ENCODE data around the gene FARS2. TPM values are rescaled to one million over a fixed set of nuclear protein-coding genes. Genes with fewer than 3 reads are reported as not detected.
A peak's percentile ranks its signal among the peaks of the same experiment; 100 is the strongest.

The FARS2 gene
- total RNA-seq, 1 donor from 2014 or later: 22.0 TPM

GRCh38 chr6:5662797-5663196 is 401.5 kb downstream of the FARS2 start:
- no peak for DNase-seq (ENCODE audit: low read depth in 2 of 2)

- DNase-seq (ENCODE audit: low read depth in 2 of 2): no peak
Measured at GRCh38 chr6:5663259-5663658, 401.9 kb downstream of the FARS2 start.

DNA sequence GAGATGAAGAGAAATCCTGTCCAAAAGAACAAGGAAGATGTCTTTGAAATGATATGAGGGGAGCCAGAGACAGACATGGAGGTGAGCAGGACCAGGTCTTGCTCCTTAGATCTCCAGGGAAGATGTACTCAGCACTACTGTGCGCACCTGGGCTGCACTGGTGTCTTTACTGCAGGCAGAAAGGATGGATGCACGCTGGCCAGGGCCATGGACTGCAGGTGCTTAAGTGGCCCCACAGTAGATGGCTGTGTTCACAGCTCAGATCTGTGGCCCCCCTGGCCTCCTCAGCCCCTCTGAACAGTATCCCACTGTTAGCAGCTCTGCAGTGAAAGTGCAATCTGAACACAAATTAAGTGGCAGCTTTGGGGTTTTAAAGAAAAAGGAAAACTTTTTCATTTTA is 402.4 kb downstream of the FARS2 start:
- DNase-seq (ENCODE audit: low read depth in 2 of 2): no peak

- no peak for DNase-seq (ENCODE audit: low read depth in 2 of 2)
Measured at GRCh38 chr6:5664149-5664548, 402.8 kb downstream of the FARS2 start.

- no peak for DNase-seq (ENCODE audit: low read depth in 2 of 2)
Measured at GRCh38 chr6:5665173-5665572, 403.9 kb downstream of the FARS2 start.

GRCh38 chr6:5665667-5666066 is 404.4 kb downstream of the FARS2 start:
- DNase-seq (ENCODE audit: low read depth in 2 of 2): no peak

- no peak for DNase-seq (ENCODE audit: low read depth in 2 of 2)
Measured at GRCh38 chr6:5666695-5667094, 405.4 kb downstream of the FARS2 start.

DNA sequence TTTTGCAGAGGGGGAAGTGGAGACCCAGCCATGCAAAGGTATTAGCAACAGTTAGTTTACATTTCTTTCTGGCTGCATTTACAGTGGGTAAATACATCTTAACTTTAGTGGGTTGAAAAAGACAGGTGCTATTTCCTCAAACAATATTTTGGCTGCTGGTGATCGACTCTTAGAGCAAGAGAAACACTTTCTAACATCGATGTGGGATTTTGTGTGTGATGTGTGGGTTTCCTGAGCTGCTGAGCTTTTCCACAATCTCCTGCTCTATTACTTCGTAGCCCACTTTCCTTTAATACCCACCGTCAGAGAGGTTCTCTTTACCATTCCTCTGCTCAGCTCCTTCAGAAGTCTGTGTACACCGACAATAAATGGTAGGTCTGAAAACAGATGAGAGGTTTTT is 406.4 kb downstream of the FARS2 start:
- no peak for DNase-seq (ENCODE audit: low read depth in 2 of 2)

DNA sequence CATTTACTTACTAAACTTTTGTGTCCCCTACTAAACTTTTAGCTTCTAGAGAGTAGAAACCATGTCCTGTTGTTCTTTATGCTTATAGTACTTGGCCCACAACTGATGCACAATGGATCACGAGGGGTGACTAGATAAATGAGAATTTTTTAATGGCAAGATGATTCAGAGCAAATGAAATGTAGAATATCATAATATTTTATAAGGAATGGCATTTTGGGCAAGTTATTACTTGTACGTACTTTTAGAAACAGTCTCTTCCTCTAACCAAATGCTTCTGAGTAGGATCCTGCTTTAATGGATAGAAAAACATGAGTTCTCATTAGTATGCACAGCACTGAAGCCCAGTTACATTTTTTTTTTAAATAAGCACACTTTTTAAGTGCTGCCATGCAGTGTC is 409.1 kb downstream of the FARS2 start:
- DNase-seq (ENCODE audit: low read depth in 2 of 2): no peak

DNA sequence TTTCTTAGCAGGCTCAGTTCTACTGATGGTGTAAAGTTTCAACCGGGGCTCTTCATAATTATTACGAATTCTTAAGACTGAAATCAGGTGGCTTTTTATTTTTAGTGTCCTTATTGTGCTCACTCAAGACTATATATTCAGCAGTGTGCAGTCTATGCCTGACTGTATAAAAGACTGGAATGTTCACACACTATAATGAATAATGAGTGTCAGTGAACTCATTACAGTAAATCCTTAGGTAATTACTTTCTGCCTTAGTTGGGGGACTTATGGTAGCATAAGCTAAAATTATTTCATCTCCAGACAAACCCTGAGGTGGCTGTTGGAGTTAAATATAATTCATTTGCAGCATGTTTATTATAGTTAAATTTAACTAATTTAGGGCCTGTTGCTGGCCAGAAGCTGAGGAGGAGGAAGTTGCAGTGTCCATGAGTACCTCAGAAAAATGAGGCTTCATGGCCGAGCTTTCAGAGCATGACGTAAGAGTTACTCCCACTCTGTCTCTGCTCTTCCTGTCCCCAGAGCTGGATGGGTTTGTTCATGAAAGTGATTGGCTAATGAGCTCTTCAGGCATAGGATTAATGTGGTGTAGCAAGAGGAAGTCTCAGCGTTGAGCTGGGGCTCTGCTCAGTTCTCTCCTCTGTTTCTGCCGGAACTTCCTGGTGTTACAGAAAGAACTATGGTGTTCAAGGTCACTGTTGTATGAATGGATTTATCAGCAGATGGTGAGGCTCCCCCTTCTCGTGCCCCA is 409.7 kb downstream of the FARS2 start:
- peak in 1 of 2 donors; percentile 45 for DNase-seq (ENCODE audit: low read depth in 2 of 2)

- DNase-seq (ENCODE audit: low read depth in 2 of 2): no peak
Measured at GRCh38 chr6:5671601-5672559, 410.6 kb downstream of the FARS2 start.

DNA sequence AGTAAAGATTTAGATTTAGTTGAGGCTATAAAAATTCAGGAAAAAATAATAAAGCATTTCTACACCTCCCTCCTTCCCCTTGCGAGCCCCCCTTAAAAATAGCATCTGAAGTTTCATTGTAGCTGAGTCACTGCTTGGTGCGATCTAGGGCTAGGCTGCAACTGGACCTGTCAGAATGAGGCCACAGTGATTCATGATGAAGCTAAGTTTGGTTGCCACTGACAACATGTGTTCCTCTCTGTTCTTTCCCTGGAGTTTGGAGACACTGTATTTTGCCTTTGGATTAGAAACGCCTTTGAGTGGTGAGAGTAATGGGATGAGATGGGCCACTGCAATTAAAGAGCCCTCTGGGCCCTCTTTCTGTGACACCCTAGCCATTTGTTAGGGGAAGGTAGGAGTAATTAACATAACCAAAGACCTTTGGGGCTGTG is 411.3 kb downstream of the FARS2 start:
- peak in 1 of 2 donors; percentile 80 for DNase-seq (ENCODE audit: low read depth in 2 of 2)

- DNase-seq (ENCODE audit: low read depth in 2 of 2): no peak
Measured at GRCh38 chr6:5673019-5673790, 411.9 kb downstream of the FARS2 start.

DNA sequence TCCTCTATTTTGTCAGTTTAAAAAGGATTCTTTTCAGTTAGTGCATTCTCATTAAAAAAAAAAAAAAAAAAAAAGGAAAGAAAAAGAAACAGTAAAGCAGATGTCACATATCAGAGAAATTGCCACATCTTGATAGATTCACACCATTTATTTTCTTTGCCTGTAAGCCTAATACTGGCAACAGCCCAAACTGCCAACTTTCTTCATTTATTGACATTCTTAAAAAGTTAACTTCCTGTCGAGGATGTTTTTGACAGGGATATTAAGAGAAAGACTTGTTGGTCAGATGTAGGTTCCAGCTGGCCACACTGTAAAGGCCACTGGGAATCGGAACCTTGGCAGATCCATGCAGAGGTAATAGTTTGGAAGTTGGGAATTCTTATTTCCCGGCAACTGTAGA is 412.8 kb downstream of the FARS2 start:
- peak in 1 of 2 donors; percentile 41 for DNase-seq (ENCODE audit: low read depth in 2 of 2)

GRCh38 chr6:5674721-5675120 is 413.4 kb downstream of the FARS2 start:
- no peak for DNase-seq (ENCODE audit: low read depth in 2 of 2)

DNA sequence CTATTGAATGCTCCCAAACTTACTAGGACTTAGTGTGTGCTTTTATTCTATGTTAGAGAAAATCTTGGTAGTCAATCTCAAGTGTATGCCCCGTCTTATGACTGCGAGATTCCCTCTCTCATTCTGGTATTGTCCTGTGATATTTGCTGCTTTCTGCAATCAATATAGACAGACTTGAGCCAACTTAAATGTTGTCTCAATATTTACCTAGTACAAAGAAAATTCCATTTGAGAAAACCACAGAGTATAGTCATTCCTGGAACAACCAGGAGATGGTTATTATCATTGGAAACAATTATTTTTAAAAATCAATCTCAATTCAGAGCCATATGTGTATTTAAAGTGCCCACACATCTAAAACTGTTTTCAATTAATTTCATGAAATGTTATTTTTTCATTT is 415.4 kb downstream of the FARS2 start:
- DNase-seq (ENCODE audit: low read depth in 2 of 2): no peak

- no peak for DNase-seq (ENCODE audit: low read depth in 2 of 2)
Measured at GRCh38 chr6:5677219-5678000, 416.1 kb downstream of the FARS2 start.

DNA sequence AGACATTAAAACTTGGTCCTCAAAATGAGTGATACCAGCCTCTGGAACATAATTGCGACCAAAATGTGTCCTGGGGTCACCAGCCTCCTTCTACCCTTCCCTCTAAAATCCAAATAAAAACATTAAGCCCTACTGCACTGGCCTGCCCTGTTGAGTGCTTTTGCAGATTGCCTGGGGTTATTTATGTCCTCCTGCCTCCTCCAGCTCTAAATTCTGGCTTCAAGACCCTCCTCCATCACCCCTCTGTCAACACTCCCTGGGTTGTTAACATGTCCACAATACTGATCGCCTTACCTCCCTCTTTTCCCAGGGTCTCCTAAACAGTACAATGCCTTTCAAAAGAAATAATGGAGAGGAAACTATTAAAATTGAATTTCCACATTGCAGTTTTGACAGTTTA is 418.0 kb downstream of the FARS2 start:
- DNase-seq (ENCODE audit: low read depth in 2 of 2): no peak

GRCh38 chr6:5679691-5680090 is 418.4 kb downstream of the FARS2 start:
- peak in 1 of 2 donors; percentile 18 for DNase-seq (ENCODE audit: low read depth in 2 of 2)

DNA sequence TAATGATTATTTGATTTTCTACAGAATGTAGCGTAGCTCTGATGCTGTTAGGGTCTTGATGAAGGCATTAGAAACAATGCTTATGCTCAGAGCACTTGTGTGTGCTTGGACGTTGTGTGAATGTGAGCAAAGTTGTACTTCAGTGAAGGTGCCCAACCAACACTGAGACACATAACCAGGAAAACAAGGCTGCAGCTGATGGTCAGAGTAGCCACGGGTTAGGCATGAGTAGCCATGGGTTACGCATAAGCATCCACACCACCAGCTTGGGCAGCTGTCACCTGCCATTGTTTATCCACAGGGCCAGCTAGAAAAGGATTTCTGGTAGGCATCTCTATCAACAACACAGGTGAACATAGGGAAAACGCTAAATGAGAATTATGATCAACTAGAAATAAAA is 418.8 kb downstream of the FARS2 start:
- DNase-seq (ENCODE audit: low read depth in 2 of 2): no peak

- no peak for DNase-seq (ENCODE audit: low read depth in 2 of 2)
Measured at GRCh38 chr6:5681480-5681879, 420.2 kb downstream of the FARS2 start.
